RCC 7860 (cell line): Measurements from ENCODE around the gene SFSWAP.
"Not testable (repeated sequence)": the region's sequence is repeated elsewhere in the genome, so short reads cannot be mapped to it uniquely, and the experiment has no call there.

Experiments
- DNase-seq: peaks from one replicate; pipeline ENCODE4 v3.0.0-alpha.2; 2015; ENCODE audit warnings: low spot score
- FAIRE-seq: peaks from 2 replicates; lab custom pipeline; 2012; peaks lifted over from hg19 to GRCh38; lab: Jason Lieb, UNC

The SFSWAP gene

DNA sequence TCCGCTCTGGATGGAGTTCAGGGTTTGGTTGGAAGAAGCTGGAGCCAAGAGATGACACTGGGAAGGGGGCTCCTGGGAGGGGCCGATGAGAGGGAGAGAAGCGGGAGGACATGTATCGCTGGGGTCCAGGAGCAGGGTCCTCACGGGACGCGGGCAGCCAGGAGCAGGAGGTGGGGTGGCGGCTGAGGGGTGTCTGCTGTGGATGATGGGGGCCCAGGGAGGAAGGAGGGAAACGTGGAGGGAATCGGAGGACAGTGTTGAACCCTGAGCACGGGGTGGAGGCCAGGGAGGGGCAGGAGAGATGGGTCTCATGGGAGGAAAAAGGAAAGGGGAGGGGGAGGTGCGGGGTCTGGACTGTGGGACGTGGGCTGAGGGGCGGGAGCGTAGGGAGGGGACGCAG lies 31.7 kb upstream of the SFSWAP start:
- not testable (repeated sequence) for DNase-seq, FAIRE-seq

DNA sequence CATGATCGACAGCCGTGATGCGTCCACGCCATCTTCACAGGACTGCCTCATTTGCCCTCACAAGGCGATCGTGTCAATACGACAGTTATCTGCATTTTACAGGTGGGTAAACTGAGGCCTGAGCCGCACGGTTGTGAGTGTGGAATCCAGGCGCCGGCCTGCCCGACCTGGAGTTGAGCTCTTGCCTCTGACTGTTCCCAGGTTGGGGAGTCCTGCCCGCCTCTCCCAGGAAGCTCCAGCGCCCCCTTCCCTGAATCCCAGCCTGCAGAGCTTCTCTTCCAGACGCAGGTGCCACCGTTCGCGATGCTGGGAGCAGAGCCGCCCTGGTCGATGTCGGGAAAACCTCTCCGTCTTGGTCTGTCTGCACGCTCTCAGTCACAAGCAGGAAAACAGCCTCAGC lies 31.1 kb upstream of the SFSWAP start:
- not testable (repeated sequence) for DNase-seq, FAIRE-seq

DNA sequence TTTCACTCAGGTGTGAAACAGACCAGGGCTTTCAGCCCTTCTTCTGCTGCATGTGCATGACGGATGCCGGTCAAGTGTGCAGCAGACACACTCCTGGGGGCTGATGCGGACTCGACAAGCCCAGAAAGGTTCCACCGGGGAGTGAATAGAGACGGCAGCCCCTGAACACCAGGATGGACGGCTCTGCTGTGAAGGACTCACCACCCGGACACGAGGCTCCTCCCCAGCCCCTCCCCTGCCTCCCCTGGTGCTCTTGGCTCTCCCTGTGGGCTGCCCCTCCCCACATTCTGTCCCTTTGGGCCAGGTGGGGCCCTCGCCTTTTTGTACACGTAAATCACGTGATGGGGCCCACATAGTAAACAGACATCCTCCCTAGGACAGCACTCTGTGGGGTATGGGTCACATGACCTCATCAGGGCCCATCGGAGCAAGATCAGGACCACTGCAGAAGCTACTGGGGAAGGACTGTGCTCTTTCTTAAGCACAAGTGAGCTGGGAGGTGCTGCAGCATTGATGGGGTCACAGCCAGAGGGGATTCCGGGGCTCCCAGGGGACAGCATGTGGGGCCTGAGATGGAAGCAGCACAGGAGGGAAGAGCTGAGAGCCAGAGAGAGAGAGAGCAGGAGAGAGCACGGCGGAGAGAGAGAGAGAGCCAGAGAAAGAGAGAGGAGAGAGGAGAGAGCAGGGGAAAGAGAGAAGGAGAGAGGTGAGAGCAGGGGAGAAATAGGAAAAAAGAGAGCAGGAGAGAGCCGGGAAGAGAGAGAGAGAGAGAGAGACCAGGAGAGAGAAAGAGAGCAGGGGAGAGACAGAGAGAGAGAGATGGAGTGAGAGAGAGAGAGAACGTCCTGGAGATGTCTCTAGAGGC lies 30.3 kb upstream of the SFSWAP start:
- FAIRE-seq, DNase-seq: not testable (repeated sequence)

DNA sequence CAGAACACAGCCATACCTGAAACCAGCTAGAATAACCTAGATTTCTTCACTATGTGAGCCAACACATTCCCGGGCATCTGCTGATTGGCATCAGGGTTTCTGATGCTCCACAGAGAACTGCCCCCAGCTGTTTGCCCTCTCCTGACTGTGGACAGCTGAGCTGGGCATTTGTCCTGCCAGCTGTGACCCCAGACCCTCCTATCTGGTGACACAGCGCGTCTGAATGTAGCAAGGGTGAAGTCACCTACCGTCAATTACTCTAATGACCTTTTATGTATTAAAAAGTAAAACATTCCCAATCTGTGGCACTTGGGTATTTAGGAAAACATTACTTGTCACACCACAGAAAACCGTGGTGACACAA lies 29.7 kb upstream of the SFSWAP start:
- no peak for FAIRE-seq
- no peak for DNase-seq

DNA sequence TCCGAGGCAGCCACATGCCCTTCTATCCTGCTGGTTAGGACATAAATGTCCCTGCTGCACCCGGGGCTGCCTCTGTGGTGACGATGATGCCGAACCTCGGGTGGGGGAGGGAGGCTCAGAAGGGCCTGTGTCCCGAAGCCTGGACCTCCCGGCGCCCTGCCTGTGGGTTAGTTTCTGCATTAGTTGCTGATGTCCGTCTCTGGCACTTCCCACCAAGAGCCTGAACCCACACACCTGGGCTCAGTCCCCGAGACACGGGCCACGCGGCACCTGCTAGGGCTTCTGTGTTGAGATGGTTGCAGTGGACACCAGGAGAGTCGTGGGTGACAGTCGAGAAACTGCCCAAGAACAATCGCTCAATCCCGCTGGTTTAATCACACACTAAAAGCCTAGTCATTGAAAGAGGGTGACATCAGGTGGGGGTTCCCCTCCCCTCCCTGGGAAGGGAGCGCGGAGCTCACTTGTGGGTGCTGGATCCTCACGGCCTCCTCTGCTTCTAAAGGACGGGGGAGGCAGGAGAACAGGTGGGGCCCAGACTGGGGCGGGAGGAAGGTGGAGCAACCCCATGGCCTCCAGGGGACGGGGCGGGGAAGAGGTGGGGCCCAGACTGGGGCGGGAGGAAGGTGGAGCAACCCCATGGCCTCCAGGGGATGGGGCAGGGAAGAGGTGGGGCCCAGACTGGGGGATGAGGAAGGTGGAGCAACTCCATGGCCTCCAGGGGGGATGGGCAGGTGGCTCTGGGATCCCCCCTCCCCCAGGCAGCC lies 29.0 kb upstream of the SFSWAP start:
- FAIRE-seq, DNase-seq: not testable (repeated sequence)

DNA sequence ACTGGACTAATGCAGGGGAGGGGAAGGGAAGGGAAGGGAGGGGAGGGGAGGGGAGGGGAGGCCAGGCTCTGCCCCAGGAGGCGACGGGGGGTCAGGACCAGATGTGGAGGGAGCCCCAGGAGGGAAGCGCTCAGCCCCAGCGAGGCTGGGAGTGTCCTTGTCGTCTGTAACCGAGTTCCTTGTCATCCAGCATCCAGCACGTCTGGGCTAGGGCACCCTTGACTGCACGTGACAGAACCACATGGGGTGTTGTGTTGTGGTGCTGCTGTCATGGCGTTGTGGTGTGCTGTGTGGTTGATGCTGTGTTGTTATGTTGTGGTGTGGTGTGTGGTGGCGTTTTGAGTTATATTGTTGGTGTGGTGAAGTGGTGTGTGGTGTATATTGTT lies 28.4 kb upstream of the SFSWAP start:
- FAIRE-seq (no peak), DNase-seq (no peak)

GRCh38 chr12:131683266-131684014 lies 27.4 kb upstream of the SFSWAP start:
- DNase-seq: no peak
- FAIRE-seq: no peak

DNA sequence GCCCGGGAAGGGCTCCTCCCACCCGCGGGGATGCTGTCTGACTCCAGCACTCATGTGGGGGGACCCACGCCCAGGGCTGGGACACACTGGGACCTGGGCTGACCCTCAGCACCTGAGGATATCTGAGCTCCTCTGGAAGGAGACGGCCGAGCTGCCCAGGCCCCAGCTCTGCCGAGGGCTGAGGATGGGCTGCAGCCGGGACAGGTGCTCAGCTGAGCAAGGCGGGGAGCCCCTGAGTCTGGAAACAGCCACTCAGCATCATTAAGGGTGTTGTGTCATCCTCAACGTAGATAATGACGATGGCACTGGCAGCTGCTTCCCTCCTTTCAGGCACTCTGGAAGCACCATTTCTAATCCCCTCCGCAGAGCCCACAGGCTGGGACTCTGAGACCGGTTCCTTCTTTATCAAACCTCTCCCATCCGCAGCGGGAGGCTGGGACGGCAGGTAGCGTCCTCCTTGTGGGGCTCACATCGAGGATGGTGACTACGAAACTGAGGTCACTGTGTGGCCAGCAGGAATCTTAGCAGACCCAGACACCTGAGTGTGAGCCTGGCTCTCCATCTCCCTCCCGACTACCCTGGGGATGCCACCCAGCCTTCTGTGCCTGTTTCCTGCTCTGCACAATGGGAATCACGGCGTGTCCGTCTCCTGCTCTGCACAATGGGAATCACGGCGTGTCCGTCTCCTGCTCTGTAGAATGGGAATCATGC lies 26.7 kb upstream of the SFSWAP start:
- DNase-seq: no peak
- no peak for FAIRE-seq

DNA sequence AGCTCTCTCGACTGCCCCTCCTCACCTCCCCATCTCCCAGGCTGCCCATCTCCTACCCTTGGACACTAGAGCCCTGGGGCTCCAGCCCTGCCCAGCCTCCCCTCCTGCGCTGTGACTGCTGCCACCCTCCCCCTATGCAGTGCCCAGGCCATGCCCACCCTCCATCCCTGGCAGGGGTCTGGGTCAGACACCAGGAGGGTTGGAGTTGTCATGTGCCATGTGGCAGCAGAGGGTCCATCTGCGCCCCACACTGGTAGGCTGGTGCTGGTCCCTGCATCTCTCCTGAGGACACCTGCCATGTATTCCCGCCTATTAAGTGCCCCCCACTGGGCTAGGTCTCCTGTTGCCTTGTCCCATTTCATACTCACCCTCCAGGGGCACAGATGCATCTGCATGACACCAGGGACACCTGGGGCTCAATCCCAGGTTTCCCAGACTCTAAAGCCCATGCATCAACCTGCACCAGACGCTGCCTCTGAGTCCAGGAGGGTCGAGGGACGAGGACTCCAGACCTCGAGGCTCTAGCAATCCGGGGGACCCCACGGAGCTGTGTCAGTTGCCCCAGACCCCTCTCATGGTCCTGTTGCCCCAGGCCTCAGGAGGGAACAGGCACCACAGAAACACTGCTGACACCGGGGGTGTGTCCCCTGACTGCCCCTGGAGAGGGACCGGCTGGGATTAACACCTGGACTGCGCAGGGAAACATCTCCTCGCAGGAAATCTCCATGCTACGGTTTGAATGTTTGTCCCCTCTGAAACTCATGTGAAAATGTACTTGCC lies 23.4 kb upstream of the SFSWAP start:
- FAIRE-seq (no peak), DNase-seq (no peak)

GRCh38 chr12:131688131-131688844 lies 22.6 kb upstream of the SFSWAP start:
- DNase-seq (no peak), FAIRE-seq (no peak)

- FAIRE-seq: no peak
- DNase-seq: no peak
These were observed 22.1 kb upstream of the SFSWAP start for GRCh38 chr12:131688845-131689154.

GRCh38 chr12:131690320-131690719 lies 20.6 kb upstream of the SFSWAP start:
- DNase-seq: no peak
- FAIRE-seq: no peak

DNA sequence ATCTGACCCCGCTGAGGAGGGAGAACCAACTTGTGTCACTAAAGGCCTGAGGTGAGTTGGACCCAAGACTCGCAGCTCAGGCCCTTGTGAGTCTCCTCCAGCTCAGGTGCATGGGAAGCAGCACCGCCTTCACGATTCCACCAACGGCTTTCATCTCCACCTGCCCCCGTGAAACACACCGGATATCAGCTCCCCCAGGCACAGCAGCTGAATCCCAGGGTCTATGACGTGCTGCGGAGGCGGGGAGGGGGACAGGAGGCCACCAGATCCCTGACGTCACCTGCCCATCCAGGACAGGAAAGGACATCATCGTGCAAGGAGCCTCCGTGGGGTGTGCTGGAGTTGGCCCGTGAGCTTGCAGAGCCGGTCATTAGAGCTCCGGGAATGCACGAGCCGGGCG lies 18.5 kb upstream of the SFSWAP start:
- FAIRE-seq: no peak

DNA sequence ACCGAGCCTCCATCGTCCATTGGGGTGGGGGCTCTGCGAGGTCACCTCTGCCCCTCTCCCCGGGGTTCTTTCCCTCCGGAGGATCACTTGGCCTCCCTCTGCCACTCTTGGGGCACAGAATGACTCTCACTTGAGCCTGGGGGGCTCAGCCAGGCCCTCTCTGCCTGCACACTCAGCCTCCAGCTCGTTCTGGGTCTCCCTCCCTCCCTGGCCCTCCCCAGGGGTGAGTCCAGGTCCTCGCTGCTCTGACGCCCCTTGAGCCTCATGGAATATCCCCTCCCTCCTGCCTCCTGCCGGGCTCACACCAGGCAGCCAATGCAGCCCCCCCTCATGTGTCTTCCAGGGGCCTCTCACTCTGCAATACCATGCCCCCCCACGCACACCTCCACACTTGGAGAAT lies 17.7 kb upstream of the SFSWAP start:
- DNase-seq: no peak
- no peak for FAIRE-seq

More for the DNA sequence above, 18.5 kb upstream of the SFSWAP start:
- no peak for DNase-seq

- FAIRE-seq (no peak), DNase-seq (no peak)
These were observed 16.6 kb upstream of the SFSWAP start for GRCh38 chr12:131694116-131694838.

GRCh38 chr12:131695968-131696367 lies 14.9 kb upstream of the SFSWAP start:
- FAIRE-seq (no peak), DNase-seq (no peak)

- FAIRE-seq (no peak), DNase-seq (no peak)
These were observed 12.6 kb upstream of the SFSWAP start for GRCh38 chr12:131698286-131698685.

- FAIRE-seq: no peak
These were observed 11.5 kb upstream of the SFSWAP start for GRCh38 chr12:131699434-131699833.

DNA sequence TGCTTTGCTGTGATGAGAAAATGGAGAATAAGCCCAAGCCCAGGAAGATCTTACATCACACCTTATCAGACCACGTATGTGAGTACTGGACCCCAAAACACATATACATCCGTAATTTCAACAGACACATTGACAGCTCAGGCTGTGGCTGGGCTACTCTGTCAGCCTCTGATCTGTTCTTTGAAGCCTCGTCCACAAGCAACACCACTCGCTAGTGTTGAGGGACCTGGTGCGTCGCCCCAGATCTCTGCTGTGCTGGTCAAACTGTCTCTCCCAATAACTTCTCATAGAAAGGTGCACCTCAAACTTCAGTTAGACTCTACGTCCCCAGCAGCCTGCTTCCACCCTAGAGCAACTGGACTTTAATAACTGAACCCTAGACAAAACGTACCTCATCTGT lies 10.6 kb upstream of the SFSWAP start:
- no peak for FAIRE-seq
- DNase-seq: no peak

More at GRCh38 chr12:131699434-131699833, 11.5 kb upstream of the SFSWAP start:
- DNase-seq: no peak
